K562 (cell line): Measurements from ENCODE around the gene YJU2. TPM values are rescaled to one million over a fixed set of nuclear protein-coding genes. Genes with fewer than 3 reads are reported as not detected.
A peak's percentile ranks its signal among the peaks of the same experiment; 100 is the strongest.

Experiments
- ATAC-seq: fragments of 200-7000 bp; cut with Tn5 transposase; 3 replicates; pipeline ENCODE4 v1.9.1; 2020; ENCODE audit warnings: moderate library complexity
- BruUV-seq: library from RNA; stranded (reverse); fragments of 400-500 nt; replicated peaks from 2 replicates; lab custom pipeline; 2021; lab: Mats Ljungman, UMichigan
- CTCF ChIA-PET: fragments of 300-600 bp; formaldehyde crosslinking; extraction: SDS; loops from one replicate; lab custom pipeline; 2021; ENCODE audit warnings: low intra/inter-chr PET ratio; lab: Yijun Ruan, JAX
- POLR2A ChIA-PET: fragments of 300-600, 350-650 bp; sonication (Branson Sonifier 250); formaldehyde crosslinking; extraction: SDS; loops from one replicate; lab custom pipeline; 2021; ENCODE audit warnings: antibody characterized with exemption, inconsistent platforms; lab: Yijun Ruan, JAX
- DNase-seq, 4 experiments: peaks; one replicate each; pipeline versions ENCODE4 v3.0.0 to v3.0.0-alpha.2; 2011 to 2018; ENCODE audit warnings: low spot score in 3 of 4, mixed read lengths in 3 of 4; ENCODE audit errors: extremely low read depth in 1 of 4
- FAIRE-seq: peaks from 2 replicates; lab custom pipeline; 2011; peaks lifted over from hg19 to GRCh38; lab: Jason Lieb, UNC
- H2AFZ ChIP-seq: 2 replicates; pipeline ENCODE4 v1.6.0; 2011; ENCODE audit warnings: low read depth, low read length, control low read depth, inconsistent platforms
- H3K27ac ChIP-seq: fragments of 200-600 bp; 3 replicates; pipeline ENCODE4 v1.8.0; 2011; ENCODE audit warnings: low read depth, mild to moderate bottlenecking, control low read depth, inconsistent platforms, low read length, moderate library complexity, mixed read lengths; ENCODE audit errors: extremely low read depth
- H3K27me3 ChIP-seq, 2 experiments: fragments of 300-600 bp in 1 of 2; 2 replicates in 1 of 2; 3 replicates in 1 of 2; pipeline versions ENCODE4 v1.6.0 to v1.8.0; 2011; ENCODE audit warnings: inconsistent platforms in 2 of 2, low read length in 2 of 2, mild to moderate bottlenecking in 1 of 2, mixed read lengths in 1 of 2, moderate library complexity in 1 of 2; ENCODE audit not compliant: control insufficient read depth in 2 of 2, insufficient read depth in 2 of 2
- H3K36me3 ChIP-seq: fragments of 300-600 bp; 3 replicates; pipeline ENCODE4 v1.8.0; 2011; ENCODE audit warnings: mild to moderate bottlenecking, low read length, inconsistent platforms; ENCODE audit not compliant: control insufficient read depth, insufficient read depth
- H3K4me1 ChIP-seq, 2 experiments: fragments of 200-600 bp in 1 of 2; replicated peaks in 1 of 2; 2 replicates in 1 of 2; 3 replicates in 1 of 2; pipeline versions ENCODE4 v1.5.1 to v1.8.0; 2011; ENCODE audit warnings: inconsistent platforms in 2 of 2, low read length in 2 of 2, mild to moderate bottlenecking in 1 of 2, mixed read lengths in 1 of 2, moderate library complexity in 1 of 2; ENCODE audit not compliant: control insufficient read depth in 2 of 2, insufficient read depth in 2 of 2
- H3K4me2 ChIP-seq: 2 replicates; pipeline ENCODE4 v1.6.1; 2011; ENCODE audit warnings: low read length, control low read depth, inconsistent platforms, mixed read lengths; ENCODE audit not compliant: insufficient read depth
- H3K4me3 ChIP-seq: fragments of 200-600 bp; sonication (generic), shearing (Covaris generic); 2 replicates; pipeline ENCODE4 v1.5.1; 2016; ENCODE audit warnings: control low read depth, inconsistent platforms
- H3K79me2 ChIP-seq: fragments of 200-600 bp; 3 replicates; pipeline ENCODE4 v1.8.0; 2011; ENCODE audit warnings: low read length, inconsistent platforms; ENCODE audit not compliant: control insufficient read depth, insufficient read depth
- H3K9ac ChIP-seq, 2 experiments: 2 replicates each; pipeline versions ENCODE4 v1.6.0 to v1.6.1; 2011; ENCODE audit warnings: low read depth in 2 of 2, low read length in 2 of 2, control low read depth in 1 of 2, inconsistent platforms in 1 of 2, mild to moderate bottlenecking in 1 of 2, mixed read lengths in 1 of 2; ENCODE audit not compliant: insufficient read depth in 1 of 2
- H3K9me1 ChIP-seq: one replicate; pipeline ENCODE4 v1.6.0; 2011; ENCODE audit warnings: inconsistent platforms, mild to moderate bottlenecking, low read length, moderate library complexity; ENCODE audit not compliant: control insufficient read depth, insufficient read depth
- H3K9me3 ChIP-seq: replicated peaks from 2 replicates; pipeline ENCODE4 v1.5.1; 2011; ENCODE audit warnings: low read depth, low read length, inconsistent platforms; ENCODE audit not compliant: control insufficient read depth, insufficient read depth
- H4K20me1 ChIP-seq: replicated peaks from 2 replicates; pipeline ENCODE4 v1.6.1; 2011; ENCODE audit warnings: low read length, inconsistent platforms, mixed read lengths; ENCODE audit not compliant: control insufficient read depth, insufficient read depth
- CHD1 ChIP-seq: fragments of 200-600 bp; sonication (generic); IDR thresholded peaks from one replicate; pipeline ENCODE4 v1.6.1; 2012; ENCODE audit warnings: mild to moderate bottlenecking, moderate library complexity, low read length, inconsistent platforms
- GATA2 ChIP-seq: sonication (generic); formaldehyde crosslinking; IDR thresholded peaks from 2 replicates; pipeline ENCODE4 v1.4.0; 2020; ENCODE audit warnings: mild to moderate bottlenecking, missing genetic modification reagents
- NR2C1 ChIP-seq, 2 experiments: fragments of 450-650 bp; IDR thresholded peaks; 2 replicates each; pipeline ENCODE4 v1.6.1; 2017; ENCODE audit warnings: mild to moderate bottlenecking in 2 of 2, antibody characterized with exemption in 1 of 2, inconsistent platforms in 1 of 2, missing compliant biosample characterization in 1 of 2, missing genetic modification characterization in 1 of 2
- SPI1 ChIP-seq: IDR thresholded peaks from 2 replicates; pipeline ENCODE4 v1.6.1; 2011; ENCODE audit warnings: low read depth, low read length, control low read depth, borderline replicate concordance
- THRA ChIP-seq: fragments of 450-650 bp; IDR thresholded peaks from 2 replicates; pipeline ENCODE4 v1.6.1; 2017; ENCODE audit warnings: mild to moderate bottlenecking, moderate library complexity
- ZC3H4 ChIP-seq: sonication (generic); formaldehyde crosslinking; IDR thresholded peaks from 2 replicates; pipeline ENCODE4 v1.9.0; 2021; ENCODE audit warnings: missing genetic modification reagents, borderline replicate concordance
- WGBS: fragments of 100-300 bp; shearing (Covaris generic); methylation state at CpG from one replicate; pipeline ENCODE4 v1.1.6; 2016; ENCODE audit warnings: low coverage, mixed read lengths; ENCODE audit not compliant: insufficient coverage; ENCODE audit errors: missing lambda C conversion rate; 5-methylcytosine and 5-hydroxymethylcytosine counted together
- in situ Hi-C: fragments of 300-500 bp; cut with MboI; formaldehyde crosslinking; loops from 4 replicates; pipeline ENCODE4 v1.15.0; 2018; ENCODE audit warnings: inconsistent platforms, mixed read lengths
- intact Hi-C: fragments of 100-400 bp; cut with micrococcal nuclease; formaldehyde crosslinking; loops from 2 replicates; pipeline ENCODE4 v1.14.2; 2022
- polyA plus RNA-seq, 8 experiments: library from polyadenylated mRNA; depleted of rRNA in 4 of 8; stranded (reverse) in 5 of 8; unstranded in 3 of 8; fragments of >200 nt; fragmentation: Nextera tagmentation in 2 of 8; fragmentation: Illumina TruSeq in 1 of 8; extraction: Ambion mirVana in 2 of 8; extraction: Trizol in 1 of 8; gene quantifications; 2 replicates each; pipeline versions ENCODE4 v1.2.1 to v1.2.3, GENCODE V29; 2011 to 2014; ENCODE audit warnings: inconsistent platforms in 1 of 8, missing spikeins in 1 of 8
- total RNA-seq, 7 experiments: library from RNA; depleted of rRNA in 6 of 7; stranded (reverse); fragments of >200 nt in 6 of 7; fragmentation: Illumina TruSeq in 2 of 7; extraction: Trizol in 2 of 7; gene quantifications; 2 replicates each; pipeline versions ENCODE4 v1.2.1 to v1.2.3, GENCODE V29; 2011 to 2021; ENCODE audit warnings: low replicate concordance in 1 of 7

The YJU2 gene
- total and polyA plus RNA-seq, 9 of the 15 experiments (the other 6 are each of a cell fraction or from before 2014, with no cell fraction given), result 0.41 to 34.9 (median 19.3) TPM

GRCh38 chr19:4260613-4261191 lies 13.8 kb downstream of the YJU2 start:
- H3K4me3 ChIP-seq, result no peak overlapping the region
- no peaks in the 10 kb centered on the region for H3K79me2 ChIP-seq
- POLR2A ChIA-PET, result interaction anchor here (0.8 to 1.7 kb wide), 5 partner anchors 12 to 226 kb away, joined by 3 to 5 read pairs (median 4); no protein-coding TSS in a partner anchor
- in situ Hi-C loops, result no loop called here
- no TSS peak for BruUV-seq
- no peak overlapping the region for H3K27ac ChIP-seq
- H3K9me1 ChIP-seq, result no peaks in the 10 kb centered on the region
- H2AFZ ChIP-seq, result no peak overlapping the region
- no peak for FAIRE-seq
- H4K20me1 ChIP-seq, result no peaks in the 10 kb centered on the region
- no peak overlapping the region for H3K9ac ChIP-seq
- H3K27me3 ChIP-seq, result no peaks in the 10 kb centered on the region
- peak in 1 of 4 experiments; percentile 3 for DNase-seq
- peaks cover 9% of the 10 kb centered on the region for H3K9me3 ChIP-seq
- peaks cover 0 to 5% of the 10 kb centered on the region in 2 experiments; a peak in 1 of 5 replicates for H3K4me1 ChIP-seq
- 90% methylated on average over 11 of the region's 11 CpGs for WGBS
- TF ChIP-seq ZC3H4 (CRISPR knock-in tag) (no peak), GATA2 (CRISPR knock-in tag) (no peak), SPI1 (peak; percentile 62; the same call in 1 of the 2 replicates), NR2C1 (IDR thresholded peaks at IDR 0.05) (no peak), NR2C1 (tag; IDR thresholded peaks at IDR 0.05) (no peak), THRA (no peak), CHD1 (no peak)
- TF ChIP-seq, all 486 proteins: peak for 1
- CTCF ChIA-PET, result no interaction called here
- ATAC-seq, result no peak
- intact Hi-C loops, result no loop called here
- Histone ChIP-seq H3K4me2 (no peak overlapping the region), H3K36me3 (peaks cover 51% of the 10 kb centered on the region; the same call in 2 of the 3 replicates)
